Panc1 (cell line): ENCODE measurements around the gene AKT3. TPM values are rescaled to one million over a fixed set of nuclear protein-coding genes. Genes with fewer than 3 reads are reported as not detected.

ENCODE experiments used
- ATAC-seq: fragments of 200-7000 bp; cut with Tn5 transposase; 2 replicates; pipeline ENCODE4 v1.9.1; 2020; ENCODE audit warnings: mild to moderate bottlenecking, moderate library complexity
- BruUV-seq: library from RNA; stranded (reverse); fragments of 400-500 nt; replicated peaks from 2 replicates; lab custom pipeline; 2021; lab: Mats Ljungman, UMichigan
- CTCF ChIA-PET: fragments of 300-600 bp; sonication (Branson Sonifier 250); formaldehyde crosslinking; loops from one replicate; lab custom pipeline; 2022; ENCODE audit warnings: antibody characterized with exemption; lab: Charles Lee
- POLR2A ChIA-PET: fragments of 300-600 bp; sonication (Branson Sonifier 250); formaldehyde crosslinking; loops from one replicate; lab custom pipeline; 2022; ENCODE audit warnings: antibody characterized with exemption; lab: Charles Lee
- DNase-seq: peaks from one replicate; pipeline ENCODE4 v3.0.0-alpha.2; 2010; ENCODE audit warnings: low read depth, low spot score
- H3K27ac ChIP-seq: 2 replicates; pipeline ENCODE4 v1.5.1; 2011; ENCODE audit warnings: mild to moderate bottlenecking, low read length, inconsistent platforms
- H3K27me3 ChIP-seq: fragments of 200-500 bp; sonication (Bioruptor generic); 2 replicates; pipeline ENCODE4 v1.6.0; 2014; ENCODE audit warnings: low read length, inconsistent platforms; ENCODE audit not compliant: control insufficient read depth, insufficient read depth
- H3K36me3 ChIP-seq: fragments of 200-500 bp; sonication (Bioruptor generic); 2 replicates; pipeline ENCODE4 v1.5.1; 2014; ENCODE audit warnings: inconsistent platforms, mild to moderate bottlenecking, low read length, moderate library complexity; ENCODE audit not compliant: control insufficient read depth, insufficient read depth
- H3K4me1 ChIP-seq: 2 replicates; pipeline ENCODE4 v1.5.1; 2011; ENCODE audit warnings: inconsistent platforms, mild to moderate bottlenecking, low read length, moderate library complexity; ENCODE audit not compliant: control insufficient read depth, insufficient read depth
- H3K4me3 ChIP-seq, 2 experiments: 2 replicates each; pipeline ENCODE4 v1.5.1; 2011 to 2012; ENCODE audit warnings: low read depth in 2 of 2, low read length in 2 of 2, mild to moderate bottlenecking in 2 of 2, inconsistent platforms in 1 of 2, moderate library complexity in 1 of 2
- H3K9me3 ChIP-seq: fragments of 200-500 bp; sonication (Bioruptor generic); 2 replicates; pipeline ENCODE4 v1.5.1; 2014; ENCODE audit warnings: low read depth, mild to moderate bottlenecking, inconsistent platforms, low read length, moderate library complexity; ENCODE audit not compliant: control insufficient read depth, insufficient read depth
- POLR2AphosphoS5 ChIP-seq: IDR thresholded peaks from 2 replicates; pipeline ENCODE4 v1.6.1; 2012; ENCODE audit warnings: mild to moderate bottlenecking, low read depth, low read length, moderate library complexity
- SIN3A ChIP-seq: IDR thresholded peaks from 2 replicates; pipeline ENCODE4 v1.6.1; 2012; ENCODE audit warnings: low read depth, mild to moderate bottlenecking, low read length, moderate library complexity, borderline replicate concordance; ENCODE audit not compliant: insufficient read depth
- TCF7L2 ChIP-seq: IDR thresholded peaks from 2 replicates; pipeline ENCODE4 v1.6.1; 2011; ENCODE audit warnings: mild to moderate bottlenecking, low read depth, low read length, inconsistent platforms
- in situ Hi-C: cut with HindIII; loops from 2 replicates; pipeline ENCODE4 v1.10.0; 2016; ENCODE audit warnings: low sequenced_read_pairs, low pct_unique_long_range_greater_than_20kb
- intact Hi-C: fragments of 100-400 bp; cut with micrococcal nuclease; formaldehyde crosslinking; loops from one replicate; pipeline ENCODE4 v1.10.0; 2022; ENCODE audit not compliant: unreplicated experiment
- total RNA-seq: library from RNA; stranded (reverse); gene quantifications from one replicate; pipeline ENCODE4 v1.2.1, GENCODE V29; 2021; ENCODE audit not compliant: unreplicated experiment
- TF ChIP-seq, protein P1 (sequence below), 2 experiments: IDR thresholded peaks; 2 replicates each; pipeline ENCODE4 v1.6.1; 2011 to 2012; ENCODE audit warnings: low read depth in 2 of 2, control low read depth in 1 of 2, low read length in 1 of 2, mild to moderate bottlenecking in 1 of 2, moderate library complexity in 1 of 2; ENCODE audit not compliant: insufficient read depth in 1 of 2
- TF ChIP-seq, protein P2 (sequence below): fragments of 450-650 bp; IDR thresholded peaks from 2 replicates; pipeline ENCODE4 v1.5.1; 2017; ENCODE audit warnings: mild to moderate bottlenecking

AKT3 gene
- total RNA-seq, 1 experiment from 2014 or later = 11.0 TPM

DNA sequence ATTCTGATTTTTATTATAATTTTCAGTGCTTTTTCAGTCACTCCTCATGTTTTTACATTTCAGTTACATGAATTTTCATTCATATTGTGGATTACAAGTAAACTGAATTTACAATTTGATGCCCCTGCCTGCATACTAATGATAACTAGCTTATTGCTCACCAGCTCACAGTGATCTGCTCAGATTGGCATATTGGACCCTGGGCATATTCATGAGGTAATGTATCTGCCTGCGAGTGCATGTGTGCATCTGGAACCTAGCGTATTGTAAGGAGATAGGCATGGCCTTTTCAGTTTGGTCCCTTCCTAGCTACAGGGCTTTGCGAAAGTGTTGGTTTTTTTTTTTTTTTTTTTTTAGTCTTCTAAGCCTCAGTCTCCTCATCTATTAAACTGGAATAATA, 380.5 kb downstream of the AKT3 start:
- POLR2A ChIA-PET = no interaction called here
- CTCF ChIA-PET = no interaction called here
- ATAC-seq = no peak

DNA sequence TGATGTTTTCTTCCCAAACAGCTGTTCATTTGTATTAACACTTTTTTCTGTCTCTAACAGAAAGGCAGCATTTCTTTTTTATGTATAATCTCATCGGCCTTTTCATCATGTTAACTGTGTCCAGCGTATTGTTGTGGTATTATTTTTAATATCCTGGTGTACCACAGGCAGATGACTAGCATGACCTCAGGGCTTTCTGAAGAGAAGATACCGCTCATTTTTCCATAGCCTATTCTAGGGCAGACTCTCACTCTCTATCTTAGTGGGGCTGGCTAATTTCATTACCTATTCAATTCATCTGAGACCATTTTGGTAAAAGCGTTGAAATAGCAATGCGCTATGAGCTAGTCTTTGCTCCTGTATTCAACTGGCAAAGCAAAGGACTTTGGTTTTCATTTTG, 384.3 kb downstream of the AKT3 start:
- ATAC-seq (no peak), DNase-seq (no peak)
- in situ Hi-C loops = no loop called here
- Histone ChIP-seq H3K4me1 (no peaks in the 10 kb centered on the region), H3K4me3 (no peak overlapping the region), H3K36me3 (no peaks in the 10 kb centered on the region), H3K27ac (no peak overlapping the region), H3K9me3 (no peaks in the 10 kb centered on the region), H3K27me3 (no peaks in the 10 kb centered on the region)
- ChIA-PET CTCF (no interaction called here), POLR2A (interaction anchor here (0.5 kb wide), 1 partner anchor 481 kb away, joined by 3 read pairs; no protein-coding TSS in a partner anchor)
- TF ChIP-seq SIN3A = no peak
- no peak for TF ChIP-seq POLR2AphosphoS5
- TF ChIP-seq, protein P1, sequence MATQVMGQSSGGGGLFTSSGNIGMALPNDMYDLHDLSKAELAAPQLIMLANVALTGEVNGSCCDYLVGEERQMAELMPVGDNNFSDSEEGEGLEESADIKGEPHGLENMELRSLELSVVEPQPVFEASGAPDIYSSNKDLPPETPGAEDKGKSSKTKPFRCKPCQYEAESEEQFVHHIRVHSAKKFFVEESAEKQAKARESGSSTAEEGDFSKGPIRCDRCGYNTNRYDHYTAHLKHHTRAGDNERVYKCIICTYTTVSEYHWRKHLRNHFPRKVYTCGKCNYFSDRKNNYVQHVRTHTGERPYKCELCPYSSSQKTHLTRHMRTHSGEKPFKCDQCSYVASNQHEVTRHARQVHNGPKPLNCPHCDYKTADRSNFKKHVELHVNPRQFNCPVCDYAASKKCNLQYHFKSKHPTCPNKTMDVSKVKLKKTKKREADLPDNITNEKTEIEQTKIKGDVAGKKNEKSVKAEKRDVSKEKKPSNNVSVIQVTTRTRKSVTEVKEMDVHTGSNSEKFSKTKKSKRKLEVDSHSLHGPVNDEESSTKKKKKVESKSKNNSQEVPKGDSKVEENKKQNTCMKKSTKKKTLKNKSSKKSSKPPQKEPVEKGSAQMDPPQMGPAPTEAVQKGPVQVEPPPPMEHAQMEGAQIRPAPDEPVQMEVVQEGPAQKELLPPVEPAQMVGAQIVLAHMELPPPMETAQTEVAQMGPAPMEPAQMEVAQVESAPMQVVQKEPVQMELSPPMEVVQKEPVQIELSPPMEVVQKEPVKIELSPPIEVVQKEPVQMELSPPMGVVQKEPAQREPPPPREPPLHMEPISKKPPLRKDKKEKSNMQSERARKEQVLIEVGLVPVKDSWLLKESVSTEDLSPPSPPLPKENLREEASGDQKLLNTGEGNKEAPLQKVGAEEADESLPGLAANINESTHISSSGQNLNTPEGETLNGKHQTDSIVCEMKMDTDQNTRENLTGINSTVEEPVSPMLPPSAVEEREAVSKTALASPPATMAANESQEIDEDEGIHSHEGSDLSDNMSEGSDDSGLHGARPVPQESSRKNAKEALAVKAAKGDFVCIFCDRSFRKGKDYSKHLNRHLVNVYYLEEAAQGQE (IDR thresholded peaks at IDR 0.05; ENCODE audit: insufficient read depth in 1 of 2, low read depth in 2 of 2, low read length in 1 of 2) = no peak
- TF ChIP-seq TCF7L2 = no peak
- TF ChIP-seq, protein P2, sequence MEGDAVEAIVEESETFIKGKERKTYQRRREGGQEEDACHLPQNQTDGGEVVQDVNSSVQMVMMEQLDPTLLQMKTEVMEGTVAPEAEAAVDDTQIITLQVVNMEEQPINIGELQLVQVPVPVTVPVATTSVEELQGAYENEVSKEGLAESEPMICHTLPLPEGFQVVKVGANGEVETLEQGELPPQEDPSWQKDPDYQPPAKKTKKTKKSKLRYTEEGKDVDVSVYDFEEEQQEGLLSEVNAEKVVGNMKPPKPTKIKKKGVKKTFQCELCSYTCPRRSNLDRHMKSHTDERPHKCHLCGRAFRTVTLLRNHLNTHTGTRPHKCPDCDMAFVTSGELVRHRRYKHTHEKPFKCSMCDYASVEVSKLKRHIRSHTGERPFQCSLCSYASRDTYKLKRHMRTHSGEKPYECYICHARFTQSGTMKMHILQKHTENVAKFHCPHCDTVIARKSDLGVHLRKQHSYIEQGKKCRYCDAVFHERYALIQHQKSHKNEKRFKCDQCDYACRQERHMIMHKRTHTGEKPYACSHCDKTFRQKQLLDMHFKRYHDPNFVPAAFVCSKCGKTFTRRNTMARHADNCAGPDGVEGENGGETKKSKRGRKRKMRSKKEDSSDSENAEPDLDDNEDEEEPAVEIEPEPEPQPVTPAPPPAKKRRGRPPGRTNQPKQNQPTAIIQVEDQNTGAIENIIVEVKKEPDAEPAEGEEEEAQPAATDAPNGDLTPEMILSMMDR = no peak
- BruUV-seq = no TSS peak
- intact Hi-C loops = no loop called here

More for the DNA sequence above, 380.5 kb downstream of the AKT3 start:
- H3K4me3 ChIP-seq = no peak overlapping the region
- no peak overlapping the region for H3K27ac ChIP-seq
- TF ChIP-seq SIN3A = no peak
- TF ChIP-seq TCF7L2 = no peak
- TF ChIP-seq, protein P1 (IDR thresholded peaks at IDR 0.05; ENCODE audit: insufficient read depth in 1 of 2, low read depth in 2 of 2, low read length in 1 of 2) = no peak
- TF ChIP-seq, protein P2 = no peak
- no peak for TF ChIP-seq POLR2AphosphoS5
- BruUV-seq = no TSS peak
- H3K27me3 ChIP-seq = no peaks in the 10 kb centered on the region
- DNase-seq = no peak
- no peaks in the 10 kb centered on the region for H3K9me3 ChIP-seq
- in situ Hi-C loops = no loop called here
- H3K4me1 ChIP-seq = no peaks in the 10 kb centered on the region
- intact Hi-C loops = no loop called here
- H3K36me3 ChIP-seq = no peaks in the 10 kb centered on the region
